Mucosa of descending colon (tissue), 3 donors: ENCODE measurements around the gene ISYNA1. TPM values are rescaled to one million over a fixed set of nuclear protein-coding genes. Genes with fewer than 3 reads are reported as not detected.

Experiments
- ATAC-seq: fragments of 200-7000 bp; cut with Tn5 transposase; one replicate; pipeline ENCODE4 v1.9.1; 2020; ENCODE audit warnings: mild to moderate bottlenecking, moderate library complexity
- DNase-seq, 3 donors: peaks; one replicate each; pipeline ENCODE4 v3.0.0-alpha.2; 2020
- H3K36me3 ChIP-seq: fragments of 200-600 bp; one replicate; pipeline ENCODE4 v1.8.0; 2021; ENCODE audit warnings: low read depth, mild to moderate bottlenecking
- H3K4me1 ChIP-seq: fragments of 200-600 bp; one replicate; pipeline ENCODE4 v1.8.0; 2021; ENCODE audit warnings: low read depth, mild to moderate bottlenecking
- H3K4me3 ChIP-seq: fragments of 200-600 bp; one replicate; pipeline ENCODE4 v1.8.0; 2021; ENCODE audit warnings: mild to moderate bottlenecking
- H3K9me3 ChIP-seq: fragments of 200-600 bp; one replicate; pipeline ENCODE4 v1.8.0; 2021; ENCODE audit warnings: mild to moderate bottlenecking
- CTCF ChIP-seq: fragments of 200-600 bp; IDR thresholded peaks from one replicate; pipeline ENCODE4 v1.8.0; 2022; ENCODE audit warnings: antibody characterized with exemption, mild to moderate bottlenecking
- intact Hi-C, 2 donors: fragments of 100-400 bp; cut with DNase I in 1 of 2; cut with micrococcal nuclease in 1 of 2; formaldehyde crosslinking; loops; one replicate each; pipeline versions ENCODE4 v1.11.0 to v1.11.1; 2022; cut with DNase I, micrococcal nuclease
- total RNA-seq, 3 donors: library from RNA; stranded (reverse); fragmentation: NEBNext Ultra II Directional in 2 of 3; extraction: Animal tissue kit (Norgen Biotek cat#: 25700) in 2 of 3; gene quantifications; one replicate each; pipeline versions ENCODE4 v1.2.1 to v1.2.4, GENCODE V29; 2021 to 2023
- donor health status: DM: no; HTN: no; CAD: no; lungs with moderate emphysema.
- donor health status: DM: no; HTN: no; CAD: no.
- donor health status: DM: no; HTN: yes; CAD: no.

ISYNA1 gene
- total RNA-seq, 3 donors from 2014 or later: 10.2 to 20.0 (median 13.2) TPM

GRCh38 chr19:18439025-18439909, 1.3 kb upstream of the ISYNA1 start:
- no peaks in the 10 kb centered on the region for H3K9me3 ChIP-seq
- H3K4me1 ChIP-seq: peaks cover 18% of the 10 kb centered on the region
- ATAC-seq: no peak
- TF ChIP-seq CTCF: no peak
- DNase-seq: no peak
- H3K36me3 ChIP-seq: no peaks in the 10 kb centered on the region
- H3K4me3 ChIP-seq: no peak overlapping the region
- intact Hi-C loops: no loop called here

- H3K36me3 ChIP-seq: no peaks in the 10 kb centered on the region
- DNase-seq (peak in 1 of 3 donors; percentile 50), ATAC-seq (no peak)
- no peaks in the 10 kb centered on the region for H3K9me3 ChIP-seq
- no peak overlapping the region for H3K4me3 ChIP-seq
- intact Hi-C loops: no loop called here
- peaks cover 18% of the 10 kb centered on the region for H3K4me1 ChIP-seq
- TF ChIP-seq CTCF: no peak
Measured at GRCh38 chr19:18438331-18439024, 545 bp upstream of the ISYNA1 start.

GRCh38 chr19:18436671-18437490, 1.1 kb downstream of the ISYNA1 start:
- peak; percentile 60 for ATAC-seq
- intact Hi-C loops: no loop called here
- no peaks in the 10 kb centered on the region for H3K9me3 ChIP-seq

GRCh38 chr19:18435842-18436670, 1.9 kb downstream of the ISYNA1 start:
- no peak for TF ChIP-seq CTCF
- Histone ChIP-seq H3K4me1 (peaks cover 20% of the 10 kb centered on the region), H3K9me3 (no peaks in the 10 kb centered on the region), H3K4me3 (no peak overlapping the region), H3K36me3 (no peaks in the 10 kb centered on the region)
- peak in 1 of 3 donors; percentile 41 for DNase-seq
- intact Hi-C loops: no loop called here
- ATAC-seq: no peak

More at GRCh38 chr19:18436671-18437490, 1.1 kb downstream of the ISYNA1 start:
- DNase-seq: peak; percentile 81 to 90 (median 85)
- Histone ChIP-seq H3K36me3 (no peaks in the 10 kb centered on the region), H3K4me1 (peaks cover 20% of the 10 kb centered on the region), H3K4me3 (no peak overlapping the region)
- no peak for TF ChIP-seq CTCF
